ENCODE measurements around the gene TLK1.

GRCh38 chr2:171150694-171151285 is 9.9 kb downstream of the TLK1 start:
- TF ChIP-seq, protein P1, sequence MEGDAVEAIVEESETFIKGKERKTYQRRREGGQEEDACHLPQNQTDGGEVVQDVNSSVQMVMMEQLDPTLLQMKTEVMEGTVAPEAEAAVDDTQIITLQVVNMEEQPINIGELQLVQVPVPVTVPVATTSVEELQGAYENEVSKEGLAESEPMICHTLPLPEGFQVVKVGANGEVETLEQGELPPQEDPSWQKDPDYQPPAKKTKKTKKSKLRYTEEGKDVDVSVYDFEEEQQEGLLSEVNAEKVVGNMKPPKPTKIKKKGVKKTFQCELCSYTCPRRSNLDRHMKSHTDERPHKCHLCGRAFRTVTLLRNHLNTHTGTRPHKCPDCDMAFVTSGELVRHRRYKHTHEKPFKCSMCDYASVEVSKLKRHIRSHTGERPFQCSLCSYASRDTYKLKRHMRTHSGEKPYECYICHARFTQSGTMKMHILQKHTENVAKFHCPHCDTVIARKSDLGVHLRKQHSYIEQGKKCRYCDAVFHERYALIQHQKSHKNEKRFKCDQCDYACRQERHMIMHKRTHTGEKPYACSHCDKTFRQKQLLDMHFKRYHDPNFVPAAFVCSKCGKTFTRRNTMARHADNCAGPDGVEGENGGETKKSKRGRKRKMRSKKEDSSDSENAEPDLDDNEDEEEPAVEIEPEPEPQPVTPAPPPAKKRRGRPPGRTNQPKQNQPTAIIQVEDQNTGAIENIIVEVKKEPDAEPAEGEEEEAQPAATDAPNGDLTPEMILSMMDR (IDR thresholded peaks at IDR 0.05): no peak
- TF ChIP-seq POLR2A (IDR thresholded peaks at IDR 0.05): no peak
